Astrocyte of the spinal cord (primary cell): ENCODE data around the gene CD2BP2.

Experiments
- DNase-seq: peaks from one replicate; pipeline ENCODE4 v3.0.0; 2011; ENCODE audit warnings: low read depth, low spot score
- H3K4me3 ChIP-seq: 2 replicates; pipeline ENCODE4 v1.5.1; 2011; ENCODE audit warnings: low read depth, mild to moderate bottlenecking, low read length, moderate library complexity
- CTCF ChIP-seq: IDR thresholded peaks from 2 replicates; pipeline ENCODE4 v1.5.1; 2012; ENCODE audit warnings: low read depth, mild to moderate bottlenecking, low read length, inconsistent platforms
- in situ Hi-C: cut with HindIII; loops from 2 replicates; pipeline ENCODE4 v1.10.0; 2017; ENCODE audit warnings: low sequenced_read_pairs

Gene CD2BP2

GRCh38 chr16:30372725-30373124 is 17.6 kb upstream of the CD2BP2 start:
- no peak overlapping the region for H3K4me3 ChIP-seq
- no peak for TF ChIP-seq CTCF
- no peak for DNase-seq
- in situ Hi-C loops: no loop called here

- no peak overlapping the region for H3K4me3 ChIP-seq
- in situ Hi-C loops: no loop called here
- no peak for TF ChIP-seq CTCF
- DNase-seq: no peak
Measured at GRCh38 chr16:30372038-30372712, 17.1 kb upstream of the CD2BP2 start.

- no peak for TF ChIP-seq CTCF
- peak overlapping the region; percentile 52 for H3K4me3 ChIP-seq
- DNase-seq: no peak
- in situ Hi-C loops: no loop called here
Measured at GRCh38 chr16:30371248-30371816, 16.2 kb upstream of the CD2BP2 start.

- DNase-seq: peak; percentile 100
- in situ Hi-C loops: no loop called here
- peak; percentile 30 for TF ChIP-seq CTCF
- H3K4me3 ChIP-seq: peak within 1 kb of the TSS; percentile 84
Measured at GRCh38 chr16:30370456-30371247, 15.5 kb upstream of the CD2BP2 start, which contains the start of gene TBC1D10B. Gene TBC1D10B, minus strand, starts transcription at chr16:30370494. Its CDS starts 311 bp downstream, at chr16:30370183.

- no peak for DNase-seq
- peak overlapping the region; percentile 84 for H3K4me3 ChIP-seq
- no peak for TF ChIP-seq CTCF
- in situ Hi-C loops: no loop called here
Measured at GRCh38 chr16:30369938-30370455, 14.9 kb upstream of the CD2BP2 start.

GRCh38 chr16:30369091-30369937 is 14.2 kb upstream of the CD2BP2 start:
- in situ Hi-C loops: no loop called here
- DNase-seq: no peak
- peak overlapping the region; percentile 84 for H3K4me3 ChIP-seq
- no peak for TF ChIP-seq CTCF
